Gastrocnemius medialis (tissue), 4 donors: ENCODE measurements around the gene DHX34.

ENCODE experiments used
- POLR2A ChIP-seq, 2 donors: fragments of 450-650 bp; IDR thresholded peaks; one replicate each; pipeline ENCODE4 v1.6.1; 2017; ENCODE audit warnings: antibody characterized with exemption in 2 of 2, mild to moderate bottlenecking in 2 of 2, moderate library complexity in 2 of 2
- TF ChIP-seq, protein P1 (sequence below), 5 experiments: fragments of 450-650 bp in 3 of 5; fragments of 200-600 bp in 2 of 5; sonication (generic) in 2 of 5; IDR thresholded peaks in 4 of 5; conservative IDR thresholded peaks in 1 of 5; 1 replicate in 4 of 5; 2 replicates in 1 of 5; pipeline ENCODE4 v1.5.1; 2016 to 2019; ENCODE audit warnings: antibody characterized with exemption in 5 of 5, mild to moderate bottlenecking in 3 of 5, moderate library complexity in 3 of 5

DNA sequence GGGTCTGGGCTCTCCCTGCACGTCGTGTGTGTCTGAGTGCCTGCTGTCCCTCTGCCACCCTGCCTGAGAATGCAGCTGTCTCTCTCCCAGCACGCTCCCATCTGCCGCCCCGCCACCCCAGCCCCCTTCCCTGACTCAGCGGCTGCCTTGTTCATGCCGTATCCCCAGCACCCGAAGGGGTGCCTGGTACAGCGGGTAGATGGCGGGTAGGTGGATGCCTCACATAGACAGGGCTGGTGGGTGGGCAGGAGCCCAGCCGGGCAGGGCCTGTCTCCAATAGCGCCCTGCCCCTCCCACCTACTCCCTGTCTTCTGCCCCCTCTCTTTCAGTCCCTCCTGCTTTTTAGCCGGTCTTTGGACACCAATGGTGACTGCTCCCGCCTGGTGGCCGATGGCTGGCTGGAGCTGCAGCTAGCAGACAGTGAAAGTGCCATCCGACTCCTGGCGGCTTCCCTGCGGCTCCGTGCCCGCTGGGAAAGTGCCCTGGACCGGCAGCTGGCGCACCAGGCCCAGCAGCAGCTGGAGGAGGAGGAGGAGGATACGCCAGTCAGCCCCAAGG lies 30.3 kb downstream of the DHX34 start:
- TF ChIP-seq, protein P1, sequence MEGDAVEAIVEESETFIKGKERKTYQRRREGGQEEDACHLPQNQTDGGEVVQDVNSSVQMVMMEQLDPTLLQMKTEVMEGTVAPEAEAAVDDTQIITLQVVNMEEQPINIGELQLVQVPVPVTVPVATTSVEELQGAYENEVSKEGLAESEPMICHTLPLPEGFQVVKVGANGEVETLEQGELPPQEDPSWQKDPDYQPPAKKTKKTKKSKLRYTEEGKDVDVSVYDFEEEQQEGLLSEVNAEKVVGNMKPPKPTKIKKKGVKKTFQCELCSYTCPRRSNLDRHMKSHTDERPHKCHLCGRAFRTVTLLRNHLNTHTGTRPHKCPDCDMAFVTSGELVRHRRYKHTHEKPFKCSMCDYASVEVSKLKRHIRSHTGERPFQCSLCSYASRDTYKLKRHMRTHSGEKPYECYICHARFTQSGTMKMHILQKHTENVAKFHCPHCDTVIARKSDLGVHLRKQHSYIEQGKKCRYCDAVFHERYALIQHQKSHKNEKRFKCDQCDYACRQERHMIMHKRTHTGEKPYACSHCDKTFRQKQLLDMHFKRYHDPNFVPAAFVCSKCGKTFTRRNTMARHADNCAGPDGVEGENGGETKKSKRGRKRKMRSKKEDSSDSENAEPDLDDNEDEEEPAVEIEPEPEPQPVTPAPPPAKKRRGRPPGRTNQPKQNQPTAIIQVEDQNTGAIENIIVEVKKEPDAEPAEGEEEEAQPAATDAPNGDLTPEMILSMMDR (IDR thresholded peaks at IDR 0.05 in 4 of 5, conservative IDR thresholded peaks at IDR 0.05 in 1 of 5) = no peak
- TF ChIP-seq POLR2A (IDR thresholded peaks at IDR 0.05) = no peak
